Measurements from ENCODE around the gene SIAH3. TPM values are rescaled to one million over a fixed set of nuclear protein-coding genes. Genes with fewer than 3 reads are reported as not detected.

SIAH3 gene
- total and polyA plus RNA-seq, 10 of the 15 experiments (the other 5 are each of a cell fraction or from before 2014, with no cell fraction given), result not detected

- TF ChIP-seq ATF3 (IDR thresholded peaks at IDR 0.05; ENCODE audit: borderline replicate concordance, extremely low read depth, low read depth, low read length) (no peak), ZNF274 (IDR thresholded peaks at IDR 0.05; ENCODE audit: insufficient read depth, insufficient read length) (no peak), FOXK2 (IDR thresholded peaks at IDR 0.05) (no peak), ZBTB33 (IDR thresholded peaks at IDR 0.05) (no peak), BACH1 (IDR thresholded peaks at IDR 0.05; ENCODE audit: borderline replicate concordance) (no peak), USF2 (IDR thresholded peaks at IDR 0.05; ENCODE audit: borderline replicate concordance, low read depth, low read length) (no peak), STAT3 (IDR thresholded peaks at IDR 0.05; ENCODE audit: low read depth, low read length) (no peak), PBX3 (IDR thresholded peaks at IDR 0.05; ENCODE audit: insufficient replicate concordance, low read depth, low read length) (no peak), MTA3 (IDR thresholded peaks at IDR 0.05; ENCODE audit: borderline replicate concordance, low read length) (no peak)
These were observed 118.2 kb downstream of the SIAH3 start (continued) for GRCh38 chr13:45733361-45733760.

Measured in GM12878 (cell line).